ENCODE results near the gene C6orf89.

The C6orf89 gene

DNA sequence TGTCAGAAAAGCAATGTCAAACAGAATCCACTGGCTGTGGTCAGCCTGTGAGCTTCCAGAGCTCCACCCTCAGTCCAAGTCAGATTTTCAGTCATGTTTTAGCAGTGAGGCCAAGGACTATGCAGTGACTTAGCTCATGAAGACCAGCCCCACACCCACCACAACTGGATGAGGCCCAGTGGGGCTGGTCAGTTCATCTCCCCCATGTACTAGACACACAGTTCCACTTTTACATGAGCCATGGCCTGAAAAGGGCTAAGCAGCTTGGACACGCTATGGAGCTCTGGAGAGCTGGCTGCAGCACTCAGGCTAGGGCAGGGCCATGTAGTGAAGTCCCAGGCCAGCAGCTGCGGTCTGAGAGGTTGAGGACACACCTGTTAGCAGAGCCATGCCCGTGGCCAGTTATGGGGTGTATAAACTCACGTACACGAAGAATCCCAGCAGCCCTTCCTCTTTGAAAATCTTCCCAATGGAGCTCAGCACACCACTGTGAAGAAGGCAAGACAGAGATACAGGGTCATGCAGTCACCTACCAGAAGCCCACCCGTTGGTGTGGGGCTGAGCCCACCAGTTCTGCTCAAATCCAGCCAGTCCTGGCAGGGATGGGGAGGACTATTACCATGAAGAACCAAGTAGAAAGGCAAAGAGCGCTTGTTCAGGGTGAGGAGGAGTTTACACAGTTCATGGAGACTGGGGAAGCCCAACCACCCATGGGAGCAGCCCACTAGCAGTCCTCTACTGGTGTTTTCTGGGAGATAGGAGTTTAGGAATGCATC, 89.7 kb downstream of the C6orf89 start:
- H3K36me3 ChIP-seq (ENCODE audit: insufficient read depth, low read length) = peaks cover 82% of the 10 kb centered on the region
- H3K27ac ChIP-seq (ENCODE audit: low read depth, low read length) = no peak overlapping the region
- H3K4me3 ChIP-seq (ENCODE audit: low read length) = no peak overlapping the region
- no peak overlapping the region for H3K9ac ChIP-seq (ENCODE audit: low read depth, low read length)
- no peaks in the 10 kb centered on the region for H3K9me3 ChIP-seq (ENCODE audit: insufficient read depth, low read depth, low read length)
- WGBS = 95% methylated on average over 7 of the region's 7 CpGs
- H3K27me3 ChIP-seq (ENCODE audit: insufficient read depth, low read length) = no peaks in the 10 kb centered on the region
- H3K4me1 ChIP-seq (ENCODE audit: insufficient read depth, low read length) = no peaks in the 10 kb centered on the region

DNA sequence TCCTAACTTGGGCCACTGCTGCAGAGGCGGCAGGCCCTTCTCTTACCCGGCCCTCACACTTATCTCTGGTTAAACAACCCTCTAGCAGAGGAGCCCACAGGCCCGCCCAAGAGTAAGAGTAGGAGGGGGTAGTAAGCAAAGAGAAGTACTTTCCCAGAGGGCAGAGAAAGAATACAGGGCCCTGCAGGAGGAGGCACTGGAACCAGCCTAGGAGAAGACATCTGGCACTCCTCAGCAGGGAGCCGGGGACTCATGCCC, 90.2 kb downstream of the C6orf89 start:
- peaks cover 4% of the 10 kb centered on the region; the same call in 1 of the 2 replicates for H3K4me1 ChIP-seq (ENCODE audit: insufficient read depth, low read length)
- 98% methylated on average over 4 of the region's 4 CpGs for WGBS

GRCh38 chr6:36976509-36976908, 90.8 kb downstream of the C6orf89 start:
- Histone ChIP-seq H3K4me3 (ENCODE audit: low read length) (no peak overlapping the region), H3K27me3 (ENCODE audit: insufficient read depth, low read length) (no peaks in the 10 kb centered on the region), H3K9me3 (ENCODE audit: insufficient read depth, low read depth, low read length) (no peaks in the 10 kb centered on the region), H3K27ac (ENCODE audit: low read depth, low read length) (no peak overlapping the region), H3K36me3 (ENCODE audit: insufficient read depth, low read length) (peaks cover 71% of the 10 kb centered on the region), H3K4me1 (ENCODE audit: insufficient read depth, low read length) (peaks cover 8% of the 10 kb centered on the region), H3K9ac (ENCODE audit: low read depth, low read length) (no peak overlapping the region)
- 95% methylated on average over 7 of the region's 7 CpGs for WGBS

More for the DNA sequence above, 90.2 kb downstream of the C6orf89 start:
- H3K27me3 ChIP-seq (ENCODE audit: insufficient read depth, low read length) = no peaks in the 10 kb centered on the region
- no peak overlapping the region for H3K4me3 ChIP-seq (ENCODE audit: low read length)
- H3K9me3 ChIP-seq (ENCODE audit: insufficient read depth, low read depth, low read length) = no peaks in the 10 kb centered on the region
- no peak overlapping the region for H3K27ac ChIP-seq (ENCODE audit: low read depth, low read length)
- H3K9ac ChIP-seq (ENCODE audit: low read depth, low read length) = no peak overlapping the region
- peaks cover 77% of the 10 kb centered on the region for H3K36me3 ChIP-seq (ENCODE audit: insufficient read depth, low read length)

DNA sequence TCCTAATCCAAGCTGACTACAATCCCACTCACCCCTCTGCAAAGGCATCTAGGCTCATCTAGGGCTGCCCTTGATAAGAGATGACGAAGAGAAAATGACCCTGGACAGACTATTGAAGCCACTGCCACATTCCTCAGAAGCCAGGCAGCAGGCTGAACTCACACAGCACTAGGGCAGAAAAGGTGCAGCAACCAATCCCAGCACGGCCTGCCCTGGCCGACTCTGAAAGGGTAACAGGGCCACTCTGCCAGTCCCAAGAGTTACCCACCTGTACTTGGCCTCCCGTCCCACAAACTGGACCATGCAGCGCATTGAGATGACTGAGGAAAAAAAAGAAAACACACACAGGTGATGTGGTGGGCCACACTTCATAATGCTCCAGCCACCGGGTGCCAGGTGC, 91.2 kb downstream of the C6orf89 start:
- Histone ChIP-seq H3K9ac (ENCODE audit: low read depth, low read length) (no peak overlapping the region), H3K36me3 (ENCODE audit: insufficient read depth, low read length) (peaks cover 67% of the 10 kb centered on the region), H3K9me3 (ENCODE audit: insufficient read depth, low read depth, low read length) (no peaks in the 10 kb centered on the region), H3K27ac (ENCODE audit: low read depth, low read length) (no peak overlapping the region), H3K4me3 (ENCODE audit: low read length) (no peak overlapping the region), H3K4me1 (ENCODE audit: insufficient read depth, low read length) (peaks cover 12% of the 10 kb centered on the region), H3K27me3 (ENCODE audit: insufficient read depth, low read length) (no peaks in the 10 kb centered on the region)
- 93% methylated on average over 6 of the region's 6 CpGs for WGBS

- no peaks in the 10 kb centered on the region for H3K27me3 ChIP-seq (ENCODE audit: insufficient read depth, low read length)
- H3K9ac ChIP-seq (ENCODE audit: low read depth, low read length) = no peak overlapping the region
- H3K4me3 ChIP-seq (ENCODE audit: low read length) = no peak overlapping the region
- H3K9me3 ChIP-seq (ENCODE audit: insufficient read depth, low read depth, low read length) = no peaks in the 10 kb centered on the region
- H3K36me3 ChIP-seq (ENCODE audit: insufficient read depth, low read length) = peaks cover 61% of the 10 kb centered on the region
- H3K4me1 ChIP-seq (ENCODE audit: insufficient read depth, low read length) = peaks cover 14% of the 10 kb centered on the region
- WGBS = 90% methylated on average over 16 of the region's 16 CpGs
- H3K27ac ChIP-seq (ENCODE audit: low read depth, low read length) = no peak overlapping the region
Observed at GRCh38 chr6:36977470-36977941, 91.8 kb downstream of the C6orf89 start.

Measured in HUES64 (cell line).